Parathyroid adenoma (tissue), 2 donors: ENCODE measurements around the gene VPS13D.
"Not testable (repeated sequence)": the region's sequence is repeated elsewhere in the genome, so short reads cannot be mapped to it uniquely, and the experiment has no call there.

Experiments used
- H2AFZ ChIP-seq: fragments of 300-600 bp; sonication (generic); one replicate; pipeline ENCODE4 v1.7.0; 2017; ENCODE audit warnings: antibody characterized with exemption, mild to moderate bottlenecking
- H3K27ac ChIP-seq: fragments of 300-600 bp; sonication (generic); one replicate; pipeline ENCODE4 v1.7.0; 2017
- H3K27me3 ChIP-seq: fragments of 300-600 bp; sonication (generic); one replicate; pipeline ENCODE4 v1.7.0; 2017; ENCODE audit warnings: low read length; ENCODE audit not compliant: control insufficient read depth, insufficient read depth
- H3K36me3 ChIP-seq: fragments of 300-600 bp; sonication (generic); one replicate; pipeline ENCODE4 v1.7.0; 2017; ENCODE audit warnings: low read length; ENCODE audit not compliant: control insufficient read depth, insufficient read depth
- H3K4me1 ChIP-seq: fragments of 300-600 bp; sonication (generic); one replicate; pipeline ENCODE4 v1.7.0; 2017; ENCODE audit warnings: control low read depth
- H3K4me2 ChIP-seq: fragments of 300-600 bp; sonication (generic); one replicate; pipeline ENCODE4 v1.7.0; 2017; ENCODE audit warnings: low read length
- H3K4me3 ChIP-seq: fragments of 300-600 bp; sonication (generic); one replicate; pipeline ENCODE4 v1.7.0; 2017; ENCODE audit warnings: low read depth, low read length
- H3K79me2 ChIP-seq: fragments of 300-600 bp; sonication (generic); one replicate; pipeline ENCODE4 v1.7.0; 2017; ENCODE audit warnings: control low read depth
- H3K9ac ChIP-seq: fragments of 300-600 bp; sonication (generic); one replicate; pipeline ENCODE4 v1.7.0; 2017; ENCODE audit warnings: mild to moderate bottlenecking
- H3K9me3 ChIP-seq: fragments of 300-600 bp; sonication (generic); one replicate; pipeline ENCODE4 v1.7.0; 2017; ENCODE audit warnings: low read length; ENCODE audit not compliant: control insufficient read depth
- TF ChIP-seq, protein P1 (sequence below): fragments of 300-600 bp; sonication (generic); IDR thresholded peaks from one replicate; pipeline ENCODE4 v1.7.0; 2017; ENCODE audit warnings: antibody characterized with exemption, mild to moderate bottlenecking
- donor health status: primary hyperparathyroidism.

The VPS13D gene

DNA sequence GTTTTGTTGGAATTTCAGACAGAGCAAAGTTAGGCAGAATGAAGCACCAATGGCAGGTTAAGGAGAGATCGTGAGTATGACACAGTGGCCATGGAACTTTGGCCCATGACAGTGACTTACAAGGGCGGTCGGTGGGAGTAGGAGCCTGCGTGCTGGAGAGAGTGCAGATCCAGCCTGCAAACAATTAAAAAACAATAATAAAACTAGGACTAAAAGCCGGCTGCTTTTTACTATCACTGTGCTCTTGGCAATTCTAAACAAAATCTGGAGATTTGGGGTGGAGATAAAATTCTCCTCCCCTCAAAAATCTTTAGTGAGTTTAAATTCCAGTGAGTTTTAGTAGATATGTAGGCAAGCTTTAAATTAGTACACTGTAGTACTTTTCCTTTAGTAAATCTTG lies 291.3 kb downstream of the VPS13D start:
- H3K9me3 ChIP-seq, result no peaks in the 10 kb centered on the region
- no peaks in the 10 kb centered on the region for H3K27me3 ChIP-seq
- no peak overlapping the region for H3K4me3 ChIP-seq
- no peak overlapping the region for H3K27ac ChIP-seq
- no peak overlapping the region for H3K4me2 ChIP-seq
- no peaks in the 10 kb centered on the region for H3K36me3 ChIP-seq
- H3K9ac ChIP-seq, result no peak overlapping the region
- TF ChIP-seq, protein P1, sequence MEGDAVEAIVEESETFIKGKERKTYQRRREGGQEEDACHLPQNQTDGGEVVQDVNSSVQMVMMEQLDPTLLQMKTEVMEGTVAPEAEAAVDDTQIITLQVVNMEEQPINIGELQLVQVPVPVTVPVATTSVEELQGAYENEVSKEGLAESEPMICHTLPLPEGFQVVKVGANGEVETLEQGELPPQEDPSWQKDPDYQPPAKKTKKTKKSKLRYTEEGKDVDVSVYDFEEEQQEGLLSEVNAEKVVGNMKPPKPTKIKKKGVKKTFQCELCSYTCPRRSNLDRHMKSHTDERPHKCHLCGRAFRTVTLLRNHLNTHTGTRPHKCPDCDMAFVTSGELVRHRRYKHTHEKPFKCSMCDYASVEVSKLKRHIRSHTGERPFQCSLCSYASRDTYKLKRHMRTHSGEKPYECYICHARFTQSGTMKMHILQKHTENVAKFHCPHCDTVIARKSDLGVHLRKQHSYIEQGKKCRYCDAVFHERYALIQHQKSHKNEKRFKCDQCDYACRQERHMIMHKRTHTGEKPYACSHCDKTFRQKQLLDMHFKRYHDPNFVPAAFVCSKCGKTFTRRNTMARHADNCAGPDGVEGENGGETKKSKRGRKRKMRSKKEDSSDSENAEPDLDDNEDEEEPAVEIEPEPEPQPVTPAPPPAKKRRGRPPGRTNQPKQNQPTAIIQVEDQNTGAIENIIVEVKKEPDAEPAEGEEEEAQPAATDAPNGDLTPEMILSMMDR, result no peak
- H3K79me2 ChIP-seq, result no peaks in the 10 kb centered on the region
- no peak overlapping the region for H2AFZ ChIP-seq
- H3K4me1 ChIP-seq, result peaks cover 4% of the 10 kb centered on the region

DNA sequence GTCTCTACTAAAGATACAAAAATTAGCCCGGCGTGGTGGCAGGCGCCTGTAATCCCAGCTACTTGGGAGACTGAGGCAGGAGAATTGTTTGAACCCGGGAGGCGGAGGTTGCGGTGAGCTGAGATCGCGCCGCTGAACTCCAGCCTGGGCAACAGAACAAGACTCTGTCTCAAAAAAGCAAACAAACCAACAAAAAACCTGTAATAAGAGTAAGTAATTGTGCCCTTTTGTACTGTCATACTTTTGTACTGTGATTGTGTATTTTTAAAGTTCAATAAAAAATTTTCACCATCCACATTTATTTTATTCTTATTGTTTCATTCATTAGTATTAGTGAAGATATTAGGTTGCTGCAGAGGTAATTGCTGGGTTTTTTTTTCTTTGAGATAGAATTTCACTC lies 292.9 kb downstream of the VPS13D start:
- not testable (repeated sequence) for H3K36me3 ChIP-seq, H3K27ac ChIP-seq, H3K9ac ChIP-seq, H3K27me3 ChIP-seq, H3K4me3 ChIP-seq, H3K9me3 ChIP-seq, H2AFZ ChIP-seq, H3K79me2 ChIP-seq, H3K4me1 ChIP-seq, H3K4me2 ChIP-seq

DNA sequence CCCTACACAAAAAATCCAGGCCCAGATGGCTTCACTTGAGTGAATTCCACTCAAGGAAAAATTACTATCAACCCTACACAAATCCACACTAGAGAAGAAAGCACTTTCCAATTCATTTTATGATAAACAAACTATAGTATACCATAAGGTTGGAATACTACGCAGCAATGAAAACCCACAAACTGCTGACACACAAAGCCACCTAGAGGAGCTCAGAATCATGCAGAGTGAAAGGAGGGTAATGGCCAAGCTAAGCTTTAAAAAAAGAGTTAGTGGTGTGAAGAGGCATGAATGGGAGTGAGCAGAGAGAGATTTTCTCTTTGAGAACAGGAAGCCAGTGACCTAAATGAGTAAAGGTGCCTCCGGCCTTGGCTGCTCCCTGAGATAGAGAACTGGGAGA lies 294.4 kb downstream of the VPS13D start:
- H3K4me3 ChIP-seq, result no peak overlapping the region
- no peak overlapping the region for H3K9ac ChIP-seq
- no peaks in the 10 kb centered on the region for H3K27me3 ChIP-seq
- peaks cover 4% of the 10 kb centered on the region for H3K4me1 ChIP-seq
- TF ChIP-seq, protein P1, result no peak
- H3K27ac ChIP-seq, result no peak overlapping the region
- no peak overlapping the region for H3K4me2 ChIP-seq
- no peaks in the 10 kb centered on the region for H3K79me2 ChIP-seq
- H3K36me3 ChIP-seq, result no peaks in the 10 kb centered on the region
- H3K9me3 ChIP-seq, result no peaks in the 10 kb centered on the region
- no peak overlapping the region for H2AFZ ChIP-seq

DNA sequence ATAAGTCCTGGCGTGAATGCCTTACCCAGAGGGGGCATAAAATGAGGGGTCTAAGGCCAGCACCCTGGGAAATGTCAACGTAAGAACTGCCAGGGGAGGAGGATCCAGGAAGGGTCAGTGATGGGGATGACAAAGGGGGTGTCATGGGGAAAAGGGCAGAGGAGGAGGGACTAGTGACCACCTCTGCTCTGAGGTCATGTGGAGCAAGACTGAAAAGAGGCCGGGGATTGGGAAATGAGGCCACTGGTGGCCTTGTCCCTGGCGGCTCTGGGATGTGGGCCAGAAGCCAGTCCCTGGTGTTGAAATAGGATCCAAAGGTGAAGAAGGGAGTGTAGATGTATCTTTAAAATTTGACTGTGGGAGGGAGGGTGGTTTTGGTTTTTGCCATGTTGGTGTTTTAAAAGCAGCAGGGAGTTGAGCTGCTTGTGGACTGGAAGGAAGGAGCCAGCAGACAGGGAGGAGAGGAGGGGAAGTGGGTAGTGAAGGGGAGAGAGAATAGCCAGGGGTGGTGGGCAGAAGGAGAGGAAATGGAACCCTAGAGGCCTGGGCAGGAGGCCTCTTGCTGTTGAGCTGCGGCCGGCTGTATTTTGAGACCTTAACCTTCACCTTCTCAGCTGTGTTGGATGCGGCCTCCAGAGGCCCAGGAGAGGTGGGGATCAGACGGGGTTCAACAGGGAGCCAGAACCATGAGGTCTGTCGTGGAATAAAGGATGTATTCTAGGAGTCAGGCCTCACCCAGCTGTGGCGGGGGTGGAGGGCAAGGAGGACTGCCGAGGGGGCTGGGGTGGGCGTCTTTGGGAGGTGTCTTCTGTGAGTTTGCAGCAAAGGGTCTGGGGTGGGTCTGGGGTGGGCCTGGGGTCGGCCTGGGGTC lies 295.7 kb downstream of the VPS13D start:
- Histone ChIP-seq H3K27ac (peak overlapping the region; percentile 19), H3K79me2 (no peaks in the 10 kb centered on the region), H3K4me3 (no peak overlapping the region), H3K9ac (no peak overlapping the region), H3K9me3 (no peaks in the 10 kb centered on the region), H3K27me3 (no peaks in the 10 kb centered on the region), H3K4me1 (peaks cover 4% of the 10 kb centered on the region), H3K36me3 (no peaks in the 10 kb centered on the region), H3K4me2 (no peak overlapping the region), H2AFZ (peak overlapping the region; percentile 56)
- TF ChIP-seq, protein P1, result no peak

DNA sequence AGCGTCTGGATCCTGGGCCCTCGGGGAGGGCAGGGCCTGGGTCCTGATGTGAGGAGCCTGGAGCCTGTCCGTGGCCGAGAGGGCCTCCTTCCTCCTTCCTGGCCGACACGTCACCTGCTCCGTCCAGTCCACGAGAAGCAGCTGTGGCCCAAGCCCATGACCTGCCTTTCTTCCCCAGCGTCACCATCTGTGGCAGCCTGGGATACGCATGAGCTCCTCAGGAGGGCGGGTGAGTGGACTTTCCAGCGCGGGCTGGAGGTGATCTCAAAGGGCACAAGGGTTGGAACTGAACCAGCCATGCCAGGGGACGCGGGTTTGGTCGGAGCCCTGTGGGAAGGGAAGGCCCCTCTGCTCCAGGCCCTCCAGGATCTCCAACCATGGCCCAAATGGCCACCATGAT lies 297.7 kb downstream of the VPS13D start:
- Histone ChIP-seq H3K4me3 (no peak overlapping the region), H2AFZ (no peak overlapping the region), H3K9me3 (no peaks in the 10 kb centered on the region), H3K36me3 (no peaks in the 10 kb centered on the region), H3K27me3 (no peaks in the 10 kb centered on the region), H3K9ac (no peak overlapping the region), H3K27ac (no peak overlapping the region), H3K4me1 (peaks cover 4% of the 10 kb centered on the region), H3K79me2 (no peaks in the 10 kb centered on the region), H3K4me2 (no peak overlapping the region)
- TF ChIP-seq, protein P1, result no peak
